ENCODE measurements around the gene TMC2. TPM values are rescaled to one million over a fixed set of nuclear protein-coding genes. Genes with fewer than 3 reads are reported as not detected.
"Not testable (repeated sequence)": the region's sequence is repeated elsewhere in the genome, so short reads cannot be mapped to it uniquely, and the experiment has no call there.

The TMC2 gene
- total RNA-seq: under 1 TPM in 1 of 2 donors, not detected in 1; 0.24 TPM
- polyA plus RNA-seq (2013, experiment 1 of 2): 0.11 TPM
- 0.12 TPM for polyA plus RNA-seq (2013, experiment 2 of 2)
- long read RNA-seq, experiment 1: 0 reads
- long read RNA-seq, experiment 2: 0 reads
- long read RNA-seq, experiment 3: 0 reads
- long read RNA-seq, experiment 4, partial matches to known transcripts: 0 of 2 reads
- long read RNA-seq, experiment 4, other reads (novel, unspliced or antisense): 2 of 2 reads

GRCh38 chr20:2536560-2536986, at the start of gene TMC2:
TMC2 (plus strand) TSS chr20:2536573; CDS start chr20:2536622, 49 bp downstream.
- H3K4me1 ChIP-seq (ENCODE audit: control insufficient read depth, insufficient read depth, low read length): peaks cover 8% of the 10 kb centered on the region
- H3K27ac ChIP-seq (ENCODE audit: low read depth, low read length): no peak within 1 kb of the TSS
- peaks cover 9% of the 10 kb centered on the region for H3K27me3 ChIP-seq (ENCODE audit: control insufficient read depth, insufficient read depth, low read length, poor library complexity, severe bottlenecking)
- Mint-ChIP-seq H3K27ac (no peak within 1 kb of the TSS), H3K9me3 (no peaks in the 10 kb centered on the region), H3K27me3 (ENCODE audit: insufficient read depth) (peaks cover 83% of the 10 kb centered on the region), H3K4me3 (no peak within 1 kb of the TSS), H3K4me1 (peaks cover 22% of the 10 kb centered on the region), H3K36me3 (ENCODE audit: low read depth) (no peaks in the 10 kb centered on the region)
- no peak for DNase-seq
- no peaks in the 10 kb centered on the region for H3K9me3 ChIP-seq (ENCODE audit: control insufficient read depth, low read length)
- H3K4me3 ChIP-seq (ENCODE audit: low read length): no peak within 1 kb of the TSS
- WGBS, 2 experiments (ENCODE audit: insufficient coverage in 1 of 2, insufficient read length in 1 of 2): 83 to 91% methylated on average over 3 to 13 of the region's 13 CpGs
- H3K9ac ChIP-seq (ENCODE audit: extremely low read depth, low read length, poor library complexity, severe bottlenecking): no peak within 1 kb of the TSS
- TF ChIP-seq, protein P1, sequence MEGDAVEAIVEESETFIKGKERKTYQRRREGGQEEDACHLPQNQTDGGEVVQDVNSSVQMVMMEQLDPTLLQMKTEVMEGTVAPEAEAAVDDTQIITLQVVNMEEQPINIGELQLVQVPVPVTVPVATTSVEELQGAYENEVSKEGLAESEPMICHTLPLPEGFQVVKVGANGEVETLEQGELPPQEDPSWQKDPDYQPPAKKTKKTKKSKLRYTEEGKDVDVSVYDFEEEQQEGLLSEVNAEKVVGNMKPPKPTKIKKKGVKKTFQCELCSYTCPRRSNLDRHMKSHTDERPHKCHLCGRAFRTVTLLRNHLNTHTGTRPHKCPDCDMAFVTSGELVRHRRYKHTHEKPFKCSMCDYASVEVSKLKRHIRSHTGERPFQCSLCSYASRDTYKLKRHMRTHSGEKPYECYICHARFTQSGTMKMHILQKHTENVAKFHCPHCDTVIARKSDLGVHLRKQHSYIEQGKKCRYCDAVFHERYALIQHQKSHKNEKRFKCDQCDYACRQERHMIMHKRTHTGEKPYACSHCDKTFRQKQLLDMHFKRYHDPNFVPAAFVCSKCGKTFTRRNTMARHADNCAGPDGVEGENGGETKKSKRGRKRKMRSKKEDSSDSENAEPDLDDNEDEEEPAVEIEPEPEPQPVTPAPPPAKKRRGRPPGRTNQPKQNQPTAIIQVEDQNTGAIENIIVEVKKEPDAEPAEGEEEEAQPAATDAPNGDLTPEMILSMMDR (conservative IDR thresholded peaks at IDR 0.05): no peak
- no peaks in the 10 kb centered on the region for H3K36me3 ChIP-seq (ENCODE audit: control insufficient read depth, insufficient read depth, low read length)

- H3K36me3 ChIP-seq (ENCODE audit: control insufficient read depth, insufficient read depth, low read length): peaks cover 20% of the 10 kb centered on the region
- not testable (repeated sequence) for H3K27ac Mint-ChIP-seq; H3K9ac ChIP-seq (ENCODE audit: extremely low read depth, low read length, poor library complexity, severe bottlenecking); H3K4me1 Mint-ChIP-seq; H3K27me3 ChIP-seq (ENCODE audit: control insufficient read depth, insufficient read depth, low read length, poor library complexity, severe bottlenecking); H3K4me3 Mint-ChIP-seq; H3K27ac ChIP-seq (ENCODE audit: low read depth, low read length); DNase-seq; H3K4me3 ChIP-seq (ENCODE audit: low read length); H3K4me1 ChIP-seq (ENCODE audit: control insufficient read depth, insufficient read depth, low read length)
- peaks cover 51% of the 10 kb centered on the region for H3K27me3 Mint-ChIP-seq (ENCODE audit: insufficient read depth)
- peaks cover 38% of the 10 kb centered on the region for H3K9me3 Mint-ChIP-seq
- H3K36me3 Mint-ChIP-seq (ENCODE audit: low read depth): peaks cover 28% of the 10 kb centered on the region
- peaks cover 17% of the 10 kb centered on the region for H3K9me3 ChIP-seq (ENCODE audit: control insufficient read depth, low read length)
- WGBS, 2 experiments (ENCODE audit: insufficient coverage in 1 of 2, insufficient read length in 1 of 2): 95% methylated on average over 2 of the region's 2 CpGs; no CpG with 5 or more reads in 1 of the 2 experiments
Observed at GRCh38 chr20:2502808-2503384, 33.5 kb upstream of the TMC2 start.

- Mint-ChIP-seq H3K36me3 (ENCODE audit: low read depth) (peaks cover 13% of the 10 kb centered on the region), H3K27me3 (ENCODE audit: insufficient read depth) (peaks cover 62% of the 10 kb centered on the region), H3K9me3 (peaks cover 35% of the 10 kb centered on the region), H3K4me1 (peaks cover 13% of the 10 kb centered on the region)
- not testable (repeated sequence) for H3K4me1 ChIP-seq (ENCODE audit: control insufficient read depth, insufficient read depth, low read length); H3K27ac Mint-ChIP-seq; H3K4me3 ChIP-seq (ENCODE audit: low read length); DNase-seq; H3K4me3 Mint-ChIP-seq; H3K9ac ChIP-seq (ENCODE audit: extremely low read depth, low read length, poor library complexity, severe bottlenecking); H3K27ac ChIP-seq (ENCODE audit: low read depth, low read length); H3K27me3 ChIP-seq (ENCODE audit: control insufficient read depth, insufficient read depth, low read length, poor library complexity, severe bottlenecking)
- Histone ChIP-seq H3K9me3 (ENCODE audit: control insufficient read depth, low read length) (peaks cover 11% of the 10 kb centered on the region), H3K36me3 (ENCODE audit: control insufficient read depth, insufficient read depth, low read length) (peaks cover 11% of the 10 kb centered on the region)
- WGBS, 2 experiments (ENCODE audit: insufficient coverage in 1 of 2, insufficient read length in 1 of 2): 88 to 100% methylated on average over 1 to 2 of the region's 2 CpGs
Observed at GRCh38 chr20:2504803-2505202, 31.6 kb upstream of the TMC2 start.

- H3K36me3 ChIP-seq (ENCODE audit: control insufficient read depth, insufficient read depth, low read length); H3K4me3 Mint-ChIP-seq; H3K27ac ChIP-seq (ENCODE audit: low read depth, low read length); H3K9ac ChIP-seq (ENCODE audit: extremely low read depth, low read length, poor library complexity, severe bottlenecking); H3K4me3 ChIP-seq (ENCODE audit: low read length); H3K27ac Mint-ChIP-seq; H3K36me3 Mint-ChIP-seq (ENCODE audit: low read depth); H3K27me3 ChIP-seq (ENCODE audit: control insufficient read depth, insufficient read depth, low read length, poor library complexity, severe bottlenecking); H3K4me1 ChIP-seq (ENCODE audit: control insufficient read depth, insufficient read depth, low read length); DNase-seq; H3K9me3 ChIP-seq (ENCODE audit: control insufficient read depth, low read length): not testable (repeated sequence)
- H3K9me3 Mint-ChIP-seq: peaks cover 19% of the 10 kb centered on the region
- peaks cover 25% of the 10 kb centered on the region for H3K4me1 Mint-ChIP-seq
- peaks cover 62% of the 10 kb centered on the region for H3K27me3 Mint-ChIP-seq (ENCODE audit: insufficient read depth)
- WGBS, 2 experiments (ENCODE audit: insufficient coverage in 1 of 2, insufficient read length in 1 of 2): 88 to 100% methylated on average over 1 to 2 of the region's 5 CpGs
Observed at GRCh38 chr20:2506426-2506825, 29.9 kb upstream of the TMC2 start.
